Fibroblast of lung (primary cell): Measurements from ENCODE around the gene BACE1. TPM values are rescaled to one million over a fixed set of nuclear protein-coding genes. Genes with fewer than 3 reads are reported as not detected.

ENCODE experiments used
- DNase-seq, 2 donors: peaks; one replicate each; pipeline versions ENCODE4 v3.0.0 to v3.0.0-alpha.2; 2010; ENCODE audit warnings: low read depth in 2 of 2
- H2AFZ ChIP-seq: 2 replicates; pipeline ENCODE4 v1.5.1; 2012; ENCODE audit warnings: low read length, control low read depth, inconsistent platforms
- H3K27ac ChIP-seq: 2 replicates; pipeline ENCODE4 v1.5.1; 2011; ENCODE audit warnings: low read length, control low read depth; ENCODE audit not compliant: insufficient read depth
- H3K27me3 ChIP-seq: 2 replicates; pipeline ENCODE4 v1.5.1; 2011; ENCODE audit warnings: mild to moderate bottlenecking, low read length; ENCODE audit not compliant: control insufficient read depth, insufficient read depth
- H3K36me3 ChIP-seq: 2 replicates; pipeline ENCODE4 v1.5.1; 2011; ENCODE audit warnings: low read length; ENCODE audit not compliant: control insufficient read depth, insufficient read depth
- H3K4me1 ChIP-seq: 2 replicates; pipeline ENCODE4 v1.5.1; 2011; ENCODE audit warnings: low read length; ENCODE audit not compliant: control insufficient read depth, insufficient read depth; ENCODE audit errors: extremely low read depth
- H3K4me2 ChIP-seq: 2 replicates; pipeline ENCODE4 v1.5.1; 2011; ENCODE audit warnings: low read length, control low read depth; ENCODE audit not compliant: insufficient read depth; ENCODE audit errors: extremely low read depth
- H3K4me3 ChIP-seq, 4 experiments: fragments of 200-600 bp in 1 of 4; sonication (generic) in 1 of 4; replicated peaks in 1 of 4; 2 replicates each; pipeline ENCODE4 v1.5.1; 2011 to 2016; ENCODE audit warnings: low read length in 4 of 4, low read depth in 3 of 4, mild to moderate bottlenecking in 3 of 4, control low read depth in 2 of 4, inconsistent platforms in 1 of 4, mixed read lengths in 1 of 4; ENCODE audit not compliant: insufficient read depth in 1 of 4; ENCODE audit errors: control extremely low read depth in 1 of 4
- H3K79me2 ChIP-seq: 2 replicates; pipeline ENCODE4 v1.5.1; 2012; ENCODE audit warnings: mild to moderate bottlenecking, low read length, inconsistent platforms; ENCODE audit not compliant: control insufficient read depth, insufficient read depth
- H3K9ac ChIP-seq: 2 replicates; pipeline ENCODE4 v1.5.1; 2011; ENCODE audit warnings: mild to moderate bottlenecking, low read length, control low read depth; ENCODE audit not compliant: insufficient read depth
- H3K9me3 ChIP-seq: 2 replicates; pipeline ENCODE4 v1.5.1; 2012; ENCODE audit warnings: low read depth, low read length; ENCODE audit not compliant: control insufficient read depth, insufficient read depth
- H4K20me1 ChIP-seq: 2 replicates; pipeline ENCODE4 v1.5.1; 2011; ENCODE audit warnings: low read length; ENCODE audit not compliant: control insufficient read depth, insufficient read depth; ENCODE audit errors: extremely low read depth
- EZH2 ChIP-seq: IDR thresholded peaks from 2 replicates; pipeline ENCODE4 v1.5.1; 2012; ENCODE audit warnings: low read length, control low read depth, mild to moderate bottlenecking; ENCODE audit errors: missing control alignments
- polyA plus RNA-seq, 2 donors: library from polyadenylated mRNA; depleted of rRNA in 1 of 2; stranded (reverse) in 1 of 2; unstranded in 1 of 2; fragments of >200 nt; gene quantifications; 2 replicates each; pipeline ENCODE4 v1.2.1, GENCODE V29; 2011 to 2012; ENCODE audit warnings: missing spikeins in 1 of 2
- total RNA-seq: library from RNA; depleted of rRNA; stranded (reverse); fragments of >200 nt; gene quantifications from 2 replicates; pipeline ENCODE4 v1.2.1, GENCODE V29; 2014
- TF ChIP-seq, protein P1 (sequence below), 2 donors: IDR thresholded peaks in 1 of 2; conservative IDR thresholded peaks in 1 of 2; 1 replicate in 1 of 2; 2 replicates in 1 of 2; pipeline ENCODE4 v1.5.1; 2011 to 2012; ENCODE audit warnings: low read length in 2 of 2, control low read depth in 1 of 2, inconsistent platforms in 1 of 2, low read depth in 1 of 2, mild to moderate bottlenecking in 1 of 2

The BACE1 gene
- total and polyA plus RNA-seq, 2 donors (not counting 1 experiment from before 2014, with no cell fraction given): 23.1 to 62.7 TPM

DNA sequence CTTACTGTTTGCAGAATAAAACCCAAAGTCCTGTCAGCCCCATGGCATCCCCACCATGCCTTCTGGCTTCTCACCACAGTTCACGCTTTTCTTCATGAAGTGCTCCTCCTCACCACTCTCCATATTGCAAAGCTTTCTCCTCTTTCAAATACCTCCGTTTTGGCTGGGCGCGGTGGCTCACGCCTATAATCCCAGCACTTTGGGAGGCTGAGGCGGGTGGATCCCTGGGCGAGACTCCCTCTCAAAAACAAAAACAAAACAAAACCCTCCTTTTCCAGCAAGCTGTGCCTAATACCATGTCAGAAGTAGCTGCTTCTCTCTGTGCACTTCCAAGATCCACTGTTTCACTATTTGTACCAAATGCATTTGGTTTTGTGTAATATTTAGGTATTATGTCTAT, 6.7 kb downstream of the BACE1 start:
- Histone ChIP-seq H3K27me3 (no peaks in the 10 kb centered on the region), H3K4me2 (no peak overlapping the region), H3K79me2 (peaks cover 8% of the 10 kb centered on the region), H3K27ac (no peak overlapping the region), H3K9me3 (no peaks in the 10 kb centered on the region), H3K36me3 (no peaks in the 10 kb centered on the region), H3K4me3 (no peak overlapping the region), H3K4me1 (peaks cover under 1% of the 10 kb centered on the region), H2AFZ (no peak overlapping the region), H4K20me1 (no peaks in the 10 kb centered on the region), H3K9ac (no peak overlapping the region)
- TF ChIP-seq EZH2: no peak
- TF ChIP-seq, protein P1, sequence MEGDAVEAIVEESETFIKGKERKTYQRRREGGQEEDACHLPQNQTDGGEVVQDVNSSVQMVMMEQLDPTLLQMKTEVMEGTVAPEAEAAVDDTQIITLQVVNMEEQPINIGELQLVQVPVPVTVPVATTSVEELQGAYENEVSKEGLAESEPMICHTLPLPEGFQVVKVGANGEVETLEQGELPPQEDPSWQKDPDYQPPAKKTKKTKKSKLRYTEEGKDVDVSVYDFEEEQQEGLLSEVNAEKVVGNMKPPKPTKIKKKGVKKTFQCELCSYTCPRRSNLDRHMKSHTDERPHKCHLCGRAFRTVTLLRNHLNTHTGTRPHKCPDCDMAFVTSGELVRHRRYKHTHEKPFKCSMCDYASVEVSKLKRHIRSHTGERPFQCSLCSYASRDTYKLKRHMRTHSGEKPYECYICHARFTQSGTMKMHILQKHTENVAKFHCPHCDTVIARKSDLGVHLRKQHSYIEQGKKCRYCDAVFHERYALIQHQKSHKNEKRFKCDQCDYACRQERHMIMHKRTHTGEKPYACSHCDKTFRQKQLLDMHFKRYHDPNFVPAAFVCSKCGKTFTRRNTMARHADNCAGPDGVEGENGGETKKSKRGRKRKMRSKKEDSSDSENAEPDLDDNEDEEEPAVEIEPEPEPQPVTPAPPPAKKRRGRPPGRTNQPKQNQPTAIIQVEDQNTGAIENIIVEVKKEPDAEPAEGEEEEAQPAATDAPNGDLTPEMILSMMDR (conservative IDR thresholded peaks at IDR 0.05 in 1 of 2, IDR thresholded peaks at IDR 0.05 in 1 of 2; ENCODE audit: low read depth in 1 of 2, low read length in 2 of 2): no peak
- no peak for DNase-seq

DNA sequence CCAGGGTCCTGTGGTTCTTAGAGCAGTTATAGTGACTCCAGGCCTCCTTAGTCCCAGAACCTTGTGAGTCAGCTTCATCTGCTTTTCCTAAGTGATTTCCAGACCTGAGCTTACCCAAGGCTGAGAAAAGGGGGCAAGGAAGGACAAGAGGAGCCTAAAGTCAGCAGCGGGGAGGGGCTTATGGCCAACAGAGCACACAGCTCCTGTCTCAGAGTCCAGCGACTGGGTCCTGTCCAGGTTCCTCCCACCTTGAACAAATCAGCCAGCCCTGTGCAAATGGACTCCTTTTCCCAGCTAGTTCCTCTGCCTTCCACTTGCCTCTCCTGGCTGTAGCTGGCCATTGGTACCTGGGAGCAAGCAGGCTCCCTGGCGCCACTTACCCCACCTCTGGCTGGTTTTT, 10.9 kb downstream of the BACE1 start:
- Histone ChIP-seq H2AFZ (no peak overlapping the region), H3K27me3 (no peaks in the 10 kb centered on the region), H3K79me2 (no peaks in the 10 kb centered on the region), H3K4me1 (peaks cover 9% of the 10 kb centered on the region), H3K9ac (no peak overlapping the region), H3K27ac (no peak overlapping the region), H4K20me1 (no peaks in the 10 kb centered on the region), H3K4me2 (no peak overlapping the region), H3K4me3 (no peak overlapping the region), H3K36me3 (no peaks in the 10 kb centered on the region), H3K9me3 (no peaks in the 10 kb centered on the region)
- DNase-seq: no peak
- TF ChIP-seq, protein P1 (conservative IDR thresholded peaks at IDR 0.05 in 1 of 2, IDR thresholded peaks at IDR 0.05 in 1 of 2; ENCODE audit: low read depth in 1 of 2, low read length in 2 of 2): no peak
- TF ChIP-seq EZH2: no peak

DNA sequence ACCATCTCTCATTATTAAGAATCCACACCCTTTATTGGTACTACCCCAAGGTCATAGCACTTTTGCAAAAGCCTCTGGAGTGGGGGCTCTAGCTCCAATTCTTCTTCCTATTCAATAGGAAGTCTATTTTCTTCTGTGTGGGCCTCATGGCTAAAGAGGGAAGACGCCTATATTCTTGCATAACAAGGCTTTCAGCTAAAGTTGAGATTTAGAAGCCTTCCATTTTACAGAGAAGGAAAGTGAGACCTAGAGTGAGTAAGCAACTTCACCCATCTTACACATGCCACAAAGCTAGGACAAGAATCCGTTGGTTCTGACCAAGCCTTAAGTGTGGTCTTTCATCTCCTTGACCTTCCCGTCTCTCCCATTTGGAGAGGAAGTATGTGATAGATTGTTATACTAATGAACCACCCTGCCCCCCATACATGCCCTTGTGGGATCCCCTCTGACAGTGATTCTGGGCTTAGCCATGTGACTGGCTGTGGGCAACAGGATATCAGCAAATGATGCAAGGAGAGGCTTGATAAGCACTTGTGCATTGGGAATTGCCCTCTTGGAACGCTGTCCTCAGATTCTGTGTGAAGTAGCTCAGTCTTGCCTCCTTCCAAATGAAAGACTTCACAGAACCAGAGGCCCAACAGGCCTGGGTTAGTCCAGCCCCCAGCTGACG, 12.3 kb downstream of the BACE1 start:
- Histone ChIP-seq H3K27me3 (no peaks in the 10 kb centered on the region), H3K4me3 (no peak overlapping the region)

More for the DNA sequence above, 12.3 kb downstream of the BACE1 start:
- no peaks in the 10 kb centered on the region for H3K36me3 ChIP-seq
- H3K9ac ChIP-seq: no peak overlapping the region
- TF ChIP-seq, protein P1 (conservative IDR thresholded peaks at IDR 0.05 in 1 of 2, IDR thresholded peaks at IDR 0.05 in 1 of 2; ENCODE audit: low read depth in 1 of 2, low read length in 2 of 2): no peak
- no peak for TF ChIP-seq EZH2
- no peaks in the 10 kb centered on the region for H3K9me3 ChIP-seq
- H3K79me2 ChIP-seq: no peaks in the 10 kb centered on the region
- H4K20me1 ChIP-seq: no peaks in the 10 kb centered on the region
- DNase-seq: no peak
- no peak overlapping the region for H3K27ac ChIP-seq
- H2AFZ ChIP-seq: no peak overlapping the region
- H3K4me1 ChIP-seq: peaks cover 14% of the 10 kb centered on the region
- no peak overlapping the region for H3K4me2 ChIP-seq
